T-helper 1 cell (primary cell): ENCODE results near the gene TMED4.
"Not testable (repeated sequence)": the region's sequence is repeated elsewhere in the genome, so short reads cannot be mapped to it uniquely, and the experiment has no call there.

Source experiments
- DNase-seq, 5 donors: peaks; one replicate each; pipeline ENCODE4 v3.0.0-alpha.2; 2012 to 2020

The TMED4 gene

GRCh38 chr7:44568771-44569560 is 13.1 kb downstream of the TMED4 start:
- DNase-seq, result no peak

GRCh38 chr7:44567884-44568283 is 14.1 kb downstream of the TMED4 start:
- no peak for DNase-seq

GRCh38 chr7:44566680-44567079 is 15.4 kb downstream of the TMED4 start:
- DNase-seq, result no peak

GRCh38 chr7:44565795-44566559 is 16.1 kb downstream of the TMED4 start:
- no peak for DNase-seq

GRCh38 chr7:44565097-44565794 is 16.8 kb downstream of the TMED4 start:
- peak; percentile 23 to 56 (median 45) for DNase-seq

- no peak for DNase-seq
Measured at GRCh38 chr7:44564606-44565005, 17.4 kb downstream of the TMED4 start.

- no peak for DNase-seq
Measured at GRCh38 chr7:44563171-44563679, 18.8 kb downstream of the TMED4 start.

GRCh38 chr7:44562622-44562962 is 19.4 kb downstream of the TMED4 start:
- DNase-seq, result not testable (repeated sequence)

GRCh38 chr7:44561962-44562621 is 19.9 kb downstream of the TMED4 start:
- no peak for DNase-seq

GRCh38 chr7:44561481-44561880 is 20.6 kb downstream of the TMED4 start:
- DNase-seq, result no peak

- no peak for DNase-seq
Measured at GRCh38 chr7:44559485-44559884, 22.5 kb downstream of the TMED4 start.

GRCh38 chr7:44557485-44557884 is 24.5 kb downstream of the TMED4 start:
- no peak for DNase-seq

GRCh38 chr7:44555350-44555749 is 26.7 kb downstream of the TMED4 start:
- DNase-seq, result no peak

GRCh38 chr7:44552473-44553005 is 29.5 kb downstream of the TMED4 start:
- DNase-seq, result not testable (repeated sequence)

GRCh38 chr7:44549457-44549856 is 32.6 kb downstream of the TMED4 start:
- DNase-seq, result no peak

- DNase-seq, result no peak
Measured at GRCh38 chr7:44548893-44549292, 33.1 kb downstream of the TMED4 start.

- DNase-seq, result no peak
Measured at GRCh38 chr7:44547536-44548231, 34.3 kb downstream of the TMED4 start.

- DNase-seq, result no peak
Measured at GRCh38 chr7:44541876-44542610, 40.0 kb downstream of the TMED4 start.

- no peak for DNase-seq
Measured at GRCh38 chr7:44541028-44541869, 40.8 kb downstream of the TMED4 start, which contains the start of gene NPC1L1. Gene NPC1L1 (minus strand): TSS chr7:44541330. CDS start chr7:44541259, 71 bp downstream.

- DNase-seq, result no peak
Measured at GRCh38 chr7:44540592-44541027, 41.4 kb downstream of the TMED4 start.
